ENCODE data around the gene DYRK1A.
"Not testable (repeated sequence)": the region's sequence is repeated elsewhere in the genome, so short reads cannot be mapped to it uniquely, and the experiment has no call there.

GRCh38 chr21:37524944-37525343 lies 158.4 kb downstream of the DYRK1A start:
- TF ChIP-seq ZNF2 (tag by site-specific recombination; IDR thresholded peaks at IDR 0.05); CTCF (tag by site-specific recombination; IDR thresholded peaks at IDR 0.05); ZNF23 (tag by site-specific recombination; IDR thresholded peaks at IDR 0.05; ENCODE audit: borderline replicate concordance); KLF9 (tag by site-specific recombination; IDR thresholded peaks at IDR 0.05; ENCODE audit: low read depth); ZNF555 (tag by site-specific recombination; conservative IDR thresholded peaks at IDR 0.05); ZNF837 (tag by site-specific recombination; IDR thresholded peaks at IDR 0.05); ZNF132 (tag by site-specific recombination; IDR thresholded peaks at IDR 0.05; ENCODE audit: borderline replicate concordance); ZNF571 (tag by site-specific recombination; IDR thresholded peaks at IDR 0.05): not testable (repeated sequence)
- TF ChIP-seq, protein P1, sequence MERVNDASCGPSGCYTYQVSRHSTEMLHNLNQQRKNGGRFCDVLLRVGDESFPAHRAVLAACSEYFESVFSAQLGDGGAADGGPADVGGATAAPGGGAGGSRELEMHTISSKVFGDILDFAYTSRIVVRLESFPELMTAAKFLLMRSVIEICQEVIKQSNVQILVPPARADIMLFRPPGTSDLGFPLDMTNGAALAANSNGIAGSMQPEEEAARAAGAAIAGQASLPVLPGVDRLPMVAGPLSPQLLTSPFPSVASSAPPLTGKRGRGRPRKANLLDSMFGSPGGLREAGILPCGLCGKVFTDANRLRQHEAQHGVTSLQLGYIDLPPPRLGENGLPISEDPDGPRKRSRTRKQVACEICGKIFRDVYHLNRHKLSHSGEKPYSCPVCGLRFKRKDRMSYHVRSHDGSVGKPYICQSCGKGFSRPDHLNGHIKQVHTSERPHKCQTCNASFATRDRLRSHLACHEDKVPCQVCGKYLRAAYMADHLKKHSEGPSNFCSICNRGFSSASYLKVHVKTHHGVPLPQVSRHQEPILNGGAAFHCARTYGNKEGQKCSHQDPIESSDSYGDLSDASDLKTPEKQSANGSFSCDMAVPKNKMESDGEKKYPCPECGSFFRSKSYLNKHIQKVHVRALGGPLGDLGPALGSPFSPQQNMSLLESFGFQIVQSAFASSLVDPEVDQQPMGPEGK (tag by site-specific recombination; IDR thresholded peaks at IDR 0.05) = not testable (repeated sequence)

Measured in HEK293 (cell line).